ENCODE data around the gene SPINK5.
"Not testable (repeated sequence)": the region's sequence is repeated elsewhere in the genome, so short reads cannot be mapped to it uniquely, and the experiment has no call there.

Gene SPINK5

GRCh38 chr5:148063861-148064260 is at the start of gene SPINK5:
TSS of gene SPINK5 (plus strand) at chr5:148063980. CDS start at chr5:148064045, 65 bp downstream.
- no peak for DNase-seq (ENCODE audit: low read depth)

- DNase-seq (ENCODE audit: low read depth), result no peak
Observed at GRCh38 chr5:148014276-148014675, 49.5 kb upstream of the SPINK5 start.

- no peak for DNase-seq (ENCODE audit: low read depth)
Observed at GRCh38 chr5:148020257-148020988, 43.4 kb upstream of the SPINK5 start.

GRCh38 chr5:148027505-148027904 is 36.3 kb upstream of the SPINK5 start:
- no peak for DNase-seq (ENCODE audit: low read depth)

GRCh38 chr5:148029131-148029530 is 34.6 kb upstream of the SPINK5 start:
- no peak for DNase-seq (ENCODE audit: low read depth)

- DNase-seq (ENCODE audit: low read depth), result no peak
Observed at GRCh38 chr5:148033134-148033533, 30.6 kb upstream of the SPINK5 start.

- DNase-seq (ENCODE audit: low read depth), result no peak
Observed at GRCh38 chr5:148035676-148036075, 28.1 kb upstream of the SPINK5 start.

GRCh38 chr5:148042881-148043280 is 20.9 kb upstream of the SPINK5 start:
- DNase-seq (ENCODE audit: low read depth), result no peak

- no peak for DNase-seq (ENCODE audit: low read depth)
Observed at GRCh38 chr5:148043705-148044104, 20.1 kb upstream of the SPINK5 start.

GRCh38 chr5:148055160-148055559 is 8.6 kb upstream of the SPINK5 start:
- DNase-seq (ENCODE audit: low read depth), result not testable (repeated sequence)

GRCh38 chr5:148060309-148060708 is 3.5 kb upstream of the SPINK5 start:
- no peak for DNase-seq (ENCODE audit: low read depth)

GRCh38 chr5:148060881-148061280 is 2.9 kb upstream of the SPINK5 start:
- DNase-seq (ENCODE audit: low read depth), result no peak

GRCh38 chr5:148070621-148071020 is 6.8 kb downstream of the SPINK5 start:
- DNase-seq (ENCODE audit: low read depth), result no peak

GRCh38 chr5:148072207-148072606 is 8.4 kb downstream of the SPINK5 start:
- DNase-seq (ENCODE audit: low read depth), result no peak

GRCh38 chr5:148075529-148075928 is 11.7 kb downstream of the SPINK5 start:
- DNase-seq (ENCODE audit: low read depth), result no peak

GRCh38 chr5:148083203-148083602 is 19.4 kb downstream of the SPINK5 start:
- no peak for DNase-seq (ENCODE audit: low read depth)

GRCh38 chr5:148084269-148084668 is 20.5 kb downstream of the SPINK5 start:
- DNase-seq (ENCODE audit: low read depth), result no peak

- DNase-seq (ENCODE audit: low read depth), result no peak
Observed at GRCh38 chr5:148085310-148085709, 21.5 kb downstream of the SPINK5 start.

GRCh38 chr5:148085977-148086705 is 22.4 kb downstream of the SPINK5 start:
- no peak for DNase-seq (ENCODE audit: low read depth)

- DNase-seq (ENCODE audit: low read depth), result no peak
Observed at GRCh38 chr5:148090146-148090772, 26.5 kb downstream of the SPINK5 start.

GRCh38 chr5:148090773-148091250 is 27.0 kb downstream of the SPINK5 start:
- no peak for DNase-seq (ENCODE audit: low read depth)

GRCh38 chr5:148091991-148092964 is 28.5 kb downstream of the SPINK5 start:
- no peak for DNase-seq (ENCODE audit: low read depth)
